CD14-positive monocyte (primary cell): ENCODE measurements around the gene HERC6. TPM values are rescaled to one million over a fixed set of nuclear protein-coding genes. Genes with fewer than 3 reads are reported as not detected.

ENCODE experiments used
- DNase-seq, 3 donors: peaks; one replicate each; pipeline ENCODE4 v3.0.0-alpha.2; 2011 to 2022
- H2AFZ ChIP-seq: 2 replicates; pipeline ENCODE4 v1.6.0; 2012; ENCODE audit warnings: mild to moderate bottlenecking, low read depth, low read length, inconsistent platforms; ENCODE audit not compliant: insufficient read depth, poor library complexity, severe bottlenecking
- H3K27ac ChIP-seq, 2 donors: 1 replicate in 1 of 2; 2 replicates in 1 of 2; pipeline ENCODE4 v1.5.1; 2012 to 2013; ENCODE audit warnings: low read length in 2 of 2, control low read depth in 1 of 2, inconsistent platforms in 1 of 2, low read depth in 1 of 2, mild to moderate bottlenecking in 1 of 2
- H3K27me3 ChIP-seq, 2 donors: one replicate each; pipeline versions ENCODE4 v1.6.0 to v1.6.1; 2011 to 2013; ENCODE audit warnings: low read length in 2 of 2; ENCODE audit not compliant: control insufficient read depth in 2 of 2, insufficient read depth in 2 of 2
- H3K36me3 ChIP-seq, 2 donors: replicated peaks in 1 of 2; 1 replicate in 1 of 2; 2 replicates in 1 of 2; pipeline versions ENCODE4 v1.5.1 to v1.6.1; 2012 to 2013; ENCODE audit warnings: low read length in 2 of 2, control low read depth in 1 of 2, inconsistent platforms in 1 of 2, mild to moderate bottlenecking in 1 of 2; ENCODE audit not compliant: insufficient read depth in 2 of 2, control insufficient read depth in 1 of 2
- H3K4me1 ChIP-seq, 2 donors: 1 replicate in 1 of 2; 2 replicates in 1 of 2; pipeline versions ENCODE4 v1.5.1 to v1.6.1; 2012 to 2013; ENCODE audit warnings: low read length in 2 of 2, control low read depth in 1 of 2, inconsistent platforms in 1 of 2, mild to moderate bottlenecking in 1 of 2, moderate library complexity in 1 of 2; ENCODE audit not compliant: insufficient read depth in 2 of 2, control insufficient read depth in 1 of 2
- H3K4me2 ChIP-seq: replicated peaks from 2 replicates; pipeline ENCODE3; 2012; ENCODE audit warnings: low read length, moderate library complexity, mild to moderate bottlenecking; ENCODE audit not compliant: poor library complexity, severe bottlenecking; ENCODE audit errors: extremely low read depth
- H3K4me3 ChIP-seq, 3 experiments: fragments of 200-600 bp in 1 of 3; sonication (generic) in 1 of 3; replicated peaks in 1 of 3; 1 replicate in 2 of 3; 2 replicates in 1 of 3; pipeline ENCODE4 v1.5.1; 2011 to 2013; ENCODE audit warnings: low read length in 3 of 3, mild to moderate bottlenecking in 3 of 3, control low read depth in 2 of 3, low read depth in 2 of 3, inconsistent platforms in 1 of 3, moderate library complexity in 1 of 3
- H3K79me2 ChIP-seq: 2 replicates; pipeline ENCODE4 v1.6.0; 2012; ENCODE audit warnings: mild to moderate bottlenecking, control low read depth, inconsistent platforms, low read length, moderate library complexity; ENCODE audit not compliant: insufficient read depth
- H3K9ac ChIP-seq: 2 replicates; pipeline ENCODE4 v1.6.0; 2017; ENCODE audit warnings: low read length, mild to moderate bottlenecking; ENCODE audit not compliant: insufficient read depth, poor library complexity, severe bottlenecking
- H3K9me3 ChIP-seq, 2 donors: replicated peaks in 1 of 2; 1 replicate in 1 of 2; 2 replicates in 1 of 2; pipeline versions ENCODE4 v1.5.1 to v1.6.1; 2012 to 2013; ENCODE audit warnings: low read length in 2 of 2, control low read depth in 1 of 2; ENCODE audit not compliant: control insufficient read depth in 1 of 2, insufficient read depth in 1 of 2
- H4K20me1 ChIP-seq: 2 replicates; pipeline ENCODE4 v1.6.0; 2012; ENCODE audit warnings: mild to moderate bottlenecking, low read length, control low read depth, moderate library complexity; ENCODE audit not compliant: insufficient read depth
- H3K27ac Mint-ChIP-seq, 7 donors: one replicate each; pipeline ENCODE4 v1.8.0; 2020; ENCODE audit warnings: mild to moderate bottlenecking in 7 of 7, mixed read lengths in 7 of 7, moderate library complexity in 6 of 7, inconsistent platforms in 2 of 7
- H3K27me3 Mint-ChIP-seq, 3 donors: one replicate each; pipeline ENCODE4 v1.8.0; 2021 to 2022; ENCODE audit warnings: low read depth in 3 of 3, mild to moderate bottlenecking in 3 of 3, mixed read lengths in 3 of 3, moderate library complexity in 3 of 3, inconsistent platforms in 1 of 3
- H3K36me3 Mint-ChIP-seq, 2 donors: one replicate each; pipeline ENCODE4 v1.8.0; 2020; ENCODE audit warnings: mixed read lengths in 2 of 2, inconsistent platforms in 1 of 2, mild to moderate bottlenecking in 1 of 2
- H3K4me1 Mint-ChIP-seq: one replicate; pipeline ENCODE4 v1.8.0; 2020; ENCODE audit warnings: mild to moderate bottlenecking, mixed read lengths
- H3K4me3 Mint-ChIP-seq, 2 donors: one replicate each; pipeline ENCODE4 v1.8.0; 2020; ENCODE audit warnings: mild to moderate bottlenecking in 2 of 2, mixed read lengths in 2 of 2, moderate library complexity in 1 of 2
- H3K9me3 Mint-ChIP-seq, 7 donors: one replicate each; pipeline ENCODE4 v1.8.0; 2020 to 2022; ENCODE audit warnings: mixed read lengths in 7 of 7, mild to moderate bottlenecking in 6 of 7, moderate library complexity in 6 of 7, inconsistent platforms in 2 of 7
- CTCF ChIP-seq: fragments of 200-600 bp; IDR thresholded peaks from one replicate; pipeline ENCODE4 v1.8.0; 2022; ENCODE audit warnings: antibody characterized with exemption, mild to moderate bottlenecking
- WGBS: methylation state at CpG from one replicate; pipeline ENCODE4 v1.1.5; 2013; ENCODE audit warnings: missing lambda C conversion rate; ENCODE audit not compliant: insufficient coverage; 5-methylcytosine and 5-hydroxymethylcytosine counted together
- intact Hi-C, 2 donors: fragments of 100-400 bp; cut with micrococcal nuclease; formaldehyde crosslinking; loops; one replicate each; pipeline versions ENCODE4 v1.15.0 to v1.15.1; 2023
- polyA plus RNA-seq, 3 donors: library from polyadenylated mRNA; depleted of rRNA in 1 of 3; unstranded in 2 of 3; stranded (reverse) in 1 of 3; fragments of 300-500 nt in 2 of 3; fragments of >200 nt in 1 of 3; fragmentation: Illumina TruSeq in 2 of 3; gene quantifications; 1 replicate in 2 of 3; 2 replicates in 1 of 3; pipeline ENCODE4 v1.2.3, GENCODE V29; 2012 to 2021

HERC6 gene
- polyA plus RNA-seq, 3 donors: 4.1 to 9.4 (median 6.1) TPM

- intact Hi-C loops: loop anchor here in 1 of 2 donors (10.0 kb wide), 1 partner anchor 148 kb away; no protein-coding TSS in a partner anchor
- H3K79me2 ChIP-seq: no peaks in the 10 kb centered on the region
- Mint-ChIP-seq H3K36me3 (no peaks in the 10 kb centered on the region), H3K4me1 (peaks cover 2% of the 10 kb centered on the region), H3K27ac (no peak overlapping the region), H3K27me3 (peaks cover 0 to 3% (median 1%) of the 10 kb centered on the region in 3 donors), H3K4me3 (no peak overlapping the region), H3K9me3 (peaks cover 13 to 25% (median 18%) of the 10 kb centered on the region in 7 donors)
- no peak overlapping the region for H3K9ac ChIP-seq
- no peaks in the 10 kb centered on the region for H3K36me3 ChIP-seq
- no peaks in the 10 kb centered on the region for H3K27me3 ChIP-seq
- TF ChIP-seq CTCF: no peak
- no peaks in the 10 kb centered on the region for H3K4me1 ChIP-seq
- no peak overlapping the region for H3K4me3 ChIP-seq
- H2AFZ ChIP-seq: no peak overlapping the region
- WGBS: no CpG with 5 or more reads among the region's 2 CpGs
- DNase-seq: no peak
- H3K27ac ChIP-seq: no peak overlapping the region
- no peak overlapping the region for H3K4me2 ChIP-seq
- H3K9me3 ChIP-seq: peaks cover 15% of the 10 kb centered on the region in 2 donors
- no peaks in the 10 kb centered on the region for H4K20me1 ChIP-seq
Observed at GRCh38 chr4:88366460-88366859, 12.2 kb upstream of the HERC6 start.

- Histone ChIP-seq H3K79me2 (no peaks in the 10 kb centered on the region), H3K9ac (no peak overlapping the region), H3K9me3 (peaks cover 13% of the 10 kb centered on the region in 2 donors), H3K27me3 (no peaks in the 10 kb centered on the region), H4K20me1 (no peaks in the 10 kb centered on the region), H3K4me2 (no peak overlapping the region), H3K27ac (no peak overlapping the region), H3K36me3 (no peaks in the 10 kb centered on the region), H3K4me3 (no peak overlapping the region), H2AFZ (no peak overlapping the region), H3K4me1 (no peaks in the 10 kb centered on the region)
- H3K27me3 Mint-ChIP-seq: peaks cover 0 to 4% (median 1%) of the 10 kb centered on the region in 3 donors
- TF ChIP-seq CTCF: no peak
- DNase-seq: no peak
- H3K36me3 Mint-ChIP-seq: no peaks in the 10 kb centered on the region
- H3K4me3 Mint-ChIP-seq: no peak overlapping the region
- H3K27ac Mint-ChIP-seq: no peak overlapping the region
- peaks cover 2% of the 10 kb centered on the region for H3K4me1 Mint-ChIP-seq
- intact Hi-C loops: loop anchor here in 1 of 2 donors (10.0 kb wide), 1 partner anchor 147 kb away; no protein-coding TSS in a partner anchor
- 83% methylated on average over 1 of the region's 5 CpGs for WGBS
- H3K9me3 Mint-ChIP-seq: peaks cover 8 to 20% (median 13%) of the 10 kb centered on the region in 7 donors
Observed at GRCh38 chr4:88367826-88368225, 10.8 kb upstream of the HERC6 start.
